Measurements from ENCODE around the gene CD2.

CD2 gene

GRCh38 chr1:116794804-116795481 lies 40.7 kb downstream of the CD2 start:
- FAIRE-seq: no peak
- no peak for TF ChIP-seq POLR2A (IDR thresholded peaks at IDR 0.05; ENCODE audit: low read depth, low read length)
- DNase-seq (ENCODE audit: insufficient read length, low spot score): no peak

GRCh38 chr1:116795482-116795829 lies 41.2 kb downstream of the CD2 start:
- no peak for DNase-seq (ENCODE audit: insufficient read length, low spot score)
- no peak for TF ChIP-seq POLR2A (IDR thresholded peaks at IDR 0.05; ENCODE audit: low read depth, low read length)
- FAIRE-seq: no peak

- TF ChIP-seq POLR2A (IDR thresholded peaks at IDR 0.05; ENCODE audit: low read depth, low read length): no peak
- DNase-seq (ENCODE audit: insufficient read length, low spot score) (no peak), FAIRE-seq (no peak)
Observed at GRCh38 chr1:116804736-116805135, 50.5 kb downstream of the CD2 start.

GRCh38 chr1:116805398-116805797 lies 51.2 kb downstream of the CD2 start:
- no peak for FAIRE-seq
- no peak for DNase-seq (ENCODE audit: insufficient read length, low spot score)
- TF ChIP-seq POLR2A (IDR thresholded peaks at IDR 0.05; ENCODE audit: low read depth, low read length): no peak

GRCh38 chr1:116806245-116806644 lies 52.0 kb downstream of the CD2 start:
- no peak for TF ChIP-seq POLR2A (IDR thresholded peaks at IDR 0.05; ENCODE audit: low read depth, low read length)
- DNase-seq (ENCODE audit: insufficient read length, low spot score) (no peak), FAIRE-seq (no peak)

GRCh38 chr1:116806671-116807070 lies 52.4 kb downstream of the CD2 start:
- TF ChIP-seq POLR2A (IDR thresholded peaks at IDR 0.05; ENCODE audit: low read depth, low read length): no peak
- FAIRE-seq (no peak), DNase-seq (ENCODE audit: insufficient read length, low spot score) (no peak)

- no peak for TF ChIP-seq POLR2A (IDR thresholded peaks at IDR 0.05; ENCODE audit: low read depth, low read length)
- FAIRE-seq: no peak
- DNase-seq (ENCODE audit: insufficient read length, low spot score): no peak
Observed at GRCh38 chr1:116807394-116808199, 53.4 kb downstream of the CD2 start.

GRCh38 chr1:116808200-116808847 lies 54.1 kb downstream of the CD2 start:
- no peak for FAIRE-seq
- no peak for TF ChIP-seq POLR2A (IDR thresholded peaks at IDR 0.05; ENCODE audit: low read depth, low read length)

GRCh38 chr1:116808848-116809508 lies 54.7 kb downstream of the CD2 start:
- FAIRE-seq (no peak), DNase-seq (ENCODE audit: insufficient read length, low spot score) (no peak)
- no peak for TF ChIP-seq POLR2A (IDR thresholded peaks at IDR 0.05; ENCODE audit: low read depth, low read length)

More at GRCh38 chr1:116808200-116808847, 54.1 kb downstream of the CD2 start:
- no peak for DNase-seq (ENCODE audit: insufficient read length, low spot score)

- FAIRE-seq (no peak), DNase-seq (ENCODE audit: insufficient read length, low spot score) (no peak)
- TF ChIP-seq POLR2A (IDR thresholded peaks at IDR 0.05; ENCODE audit: low read depth, low read length): no peak
Observed at GRCh38 chr1:116811321-116811720, 57.1 kb downstream of the CD2 start.

GRCh38 chr1:116814926-116815723 lies 60.9 kb downstream of the CD2 start:
- FAIRE-seq (no peak), DNase-seq (ENCODE audit: insufficient read length, low spot score) (no peak)
- TF ChIP-seq POLR2A (IDR thresholded peaks at IDR 0.05; ENCODE audit: low read depth, low read length): no peak

- DNase-seq (ENCODE audit: insufficient read length, low spot score) (no peak), FAIRE-seq (no peak)
- TF ChIP-seq POLR2A (IDR thresholded peaks at IDR 0.05; ENCODE audit: low read depth, low read length): no peak
Observed at GRCh38 chr1:116817582-116818064, 63.4 kb downstream of the CD2 start.

All from H54 (cell line).